HepG2 (cell line): Measurements from ENCODE around the gene HDLBP. TPM values are rescaled to one million over a fixed set of nuclear protein-coding genes. Genes with fewer than 3 reads are reported as not detected.

Source experiments
- ATAC-seq: fragments of 200-7000 bp; cut with Tn5 transposase; 3 replicates; pipeline ENCODE4 v1.9.1; 2020; ENCODE audit warnings: mild to moderate bottlenecking, moderate library complexity
- BruUV-seq: library from RNA; stranded (reverse); fragments of 400-500 nt; replicated peaks from 2 replicates; lab custom pipeline; 2021; lab: Mats Ljungman, UMichigan
- CTCF ChIA-PET: fragments of 300-600 bp; formaldehyde crosslinking; extraction: SDS; loops from one replicate; lab custom pipeline; 2021; ENCODE audit warnings: low total read pairs, inconsistent platforms, low intra/inter-chr PET ratio; lab: Yijun Ruan, JAX
- POLR2A ChIA-PET: fragments of 350-600 bp; sonication (Branson Sonifier 250); formaldehyde crosslinking; loops from one replicate; lab custom pipeline; 2020; ENCODE audit warnings: antibody characterized with exemption, inconsistent platforms; lab: Yijun Ruan, JAX
- DNase-seq: peaks from one replicate; pipeline ENCODE4 v3.0.0-alpha.2; 2015; ENCODE audit warnings: low spot score
- FAIRE-seq: peaks from 3 replicates; lab custom pipeline; 2011; peaks lifted over from hg19 to GRCh38; lab: Jason Lieb, UNC
- H2AFZ ChIP-seq: one replicate; pipeline ENCODE4 v1.6.1; 2011; ENCODE audit warnings: low read length, inconsistent platforms
- H3K27ac ChIP-seq: fragments of 300-600 bp; 3 replicates; pipeline ENCODE4 v1.8.0; 2011; ENCODE audit warnings: mixed run types, mild to moderate bottlenecking, mixed read lengths, low read length, inconsistent platforms; ENCODE audit not compliant: insufficient read depth; ENCODE audit errors: extremely low read length
- H3K27me3 ChIP-seq, 2 experiments: fragments of 200-600 bp in 1 of 2; 2 replicates in 1 of 2; 3 replicates in 1 of 2; pipeline versions ENCODE4 v1.6.0 to v1.8.0; 2011; ENCODE audit warnings: low read length in 2 of 2, mild to moderate bottlenecking in 2 of 2, moderate library complexity in 2 of 2, inconsistent platforms in 1 of 2; ENCODE audit not compliant: insufficient read depth in 2 of 2, control insufficient read depth in 1 of 2
- H3K36me3 ChIP-seq, 2 experiments: fragments of 200-600 bp in 1 of 2; replicated peaks in 1 of 2; 2 replicates in 1 of 2; 3 replicates in 1 of 2; pipeline versions ENCODE4 v1.5.1 to v1.8.0; 2011; ENCODE audit warnings: low read length in 2 of 2, inconsistent platforms in 1 of 2; ENCODE audit not compliant: insufficient read depth in 2 of 2, control insufficient read depth in 1 of 2
- H3K4me1 ChIP-seq: 2 replicates; pipeline ENCODE4 v1.5.1; 2012; ENCODE audit warnings: low read length, inconsistent platforms; ENCODE audit not compliant: insufficient read depth
- H3K4me2 ChIP-seq: 2 replicates; pipeline ENCODE4 v1.6.0; 2011; ENCODE audit warnings: low read depth, low read length, inconsistent platforms
- H3K4me3 ChIP-seq, 3 experiments: fragments of 200-600 bp in 1 of 3; sonication (generic), shearing (Covaris generic) in 1 of 3; replicated peaks in 1 of 3; 2 replicates each; pipeline ENCODE4 v1.5.1; 2011 to 2016; ENCODE audit warnings: low read length in 3 of 3, inconsistent platforms in 2 of 3, low read depth in 2 of 3, mild to moderate bottlenecking in 2 of 3, control low read depth in 1 of 3, mixed read lengths in 1 of 3; ENCODE audit not compliant: insufficient read depth in 1 of 3
- H3K79me2 ChIP-seq: one replicate; pipeline ENCODE4 v1.6.1; 2011; ENCODE audit warnings: low read length, inconsistent platforms; ENCODE audit not compliant: insufficient read depth
- H3K9ac ChIP-seq: 2 replicates; pipeline ENCODE4 v1.6.0; 2011; ENCODE audit warnings: mild to moderate bottlenecking, low read depth, low read length, inconsistent platforms; ENCODE audit not compliant: insufficient read depth
- H3K9me3 ChIP-seq: 2 replicates; pipeline ENCODE4 v1.5.1; 2012; ENCODE audit warnings: mild to moderate bottlenecking, low read length
- H4K20me1 ChIP-seq: 2 replicates; pipeline ENCODE4 v1.6.0; 2011; ENCODE audit warnings: inconsistent platforms, mild to moderate bottlenecking, low read length, moderate library complexity; ENCODE audit not compliant: insufficient read depth
- CBX1 ChIP-seq: IDR thresholded peaks from one replicate; pipeline ENCODE4 v1.6.1; 2016; ENCODE audit warnings: antibody characterized with exemption, low read depth
- RARG ChIP-seq: sonication (generic); formaldehyde crosslinking; IDR thresholded peaks from 2 replicates; pipeline ENCODE4 v1.4.0; 2020; ENCODE audit warnings: low read depth, mild to moderate bottlenecking, missing genetic modification reagents
- RNF2 ChIP-seq: fragments of 450-650 bp; conservative IDR thresholded peaks from 2 replicates; pipeline ENCODE4 v1.6.1; 2016; ENCODE audit warnings: low read depth
- SMC3 ChIP-seq: IDR thresholded peaks from 2 replicates; pipeline ENCODE4 v1.6.1; 2011; ENCODE audit warnings: low read length, improper control_type of control experiment
- SP1 ChIP-seq, 2 experiments: fragments of 450-650 bp in 1 of 2; sonication (generic) in 1 of 2; formaldehyde crosslinking in 1 of 2; IDR thresholded peaks; 2 replicates each; pipeline versions ENCODE4 v1.4.0 to v1.6.1; 2016 to 2020; ENCODE audit warnings: missing genetic modification reagents in 1 of 2
- ZBTB49 ChIP-seq: sonication (generic); formaldehyde crosslinking; IDR thresholded peaks from 2 replicates; pipeline ENCODE4 v1.4.0; 2020; ENCODE audit warnings: missing genetic modification reagents, borderline replicate concordance
- ZNF101 ChIP-seq: sonication (generic); formaldehyde crosslinking; IDR thresholded peaks from 2 replicates; pipeline ENCODE4 v1.4.0; 2020; ENCODE audit warnings: mild to moderate bottlenecking, low read depth, missing genetic modification reagents, borderline replicate concordance
- ZNF20 ChIP-seq: sonication (generic); formaldehyde crosslinking; IDR thresholded peaks from 2 replicates; pipeline ENCODE4 v1.4.0; 2020; ENCODE audit warnings: mild to moderate bottlenecking, moderate library complexity, missing genetic modification reagents
- whole genome bisulfite sequencing: methylation state at CpG from one replicate; pipeline ENCODE4 v1.1.6; 2017; ENCODE audit warnings: low lambda C conversion rate; 5-methylcytosine and 5-hydroxymethylcytosine counted together
- in situ Hi-C: cut with HindIII; loops from 2 replicates; pipeline ENCODE4 v1.10.0; 2017; ENCODE audit warnings: low pct_unique_long_range_greater_than_20kb; ENCODE audit not compliant: extremely low pct_ligation_motif_present
- intact Hi-C: fragments of 100-400 bp; cut with micrococcal nuclease; formaldehyde crosslinking; loops from one replicate; pipeline ENCODE4 v1.10.0; 2022; ENCODE audit not compliant: unreplicated experiment
- polyA plus RNA-seq, 8 experiments: library from polyadenylated mRNA; depleted of rRNA in 3 of 8; stranded (reverse) in 7 of 8; unstranded in 1 of 8; fragments of >200 nt; fragmentation: Illumina TruSeq in 4 of 8; extraction: Trizol in 4 of 8; gene quantifications; 2 replicates each; pipeline versions ENCODE4 v1.2.1 to v1.2.3, GENCODE V29; 2011 to 2016; ENCODE audit warnings: low read depth in 4 of 8, missing spikeins in 1 of 8, mixed read lengths in 1 of 8; ENCODE audit not compliant: insufficient read depth in 1 of 8
- total RNA-seq, 5 experiments: library from RNA; depleted of rRNA; stranded (reverse); fragments of >200 nt; fragmentation: Illumina TruSeq; extraction: Trizol; gene quantifications; 2 replicates each; pipeline ENCODE4 v1.2.3, GENCODE V29; 2016; ENCODE audit warnings: low read depth in 1 of 5
- TF ChIP-seq, protein P1 (sequence below): sonication (generic); formaldehyde crosslinking; conservative IDR thresholded peaks from 2 replicates; pipeline ENCODE4 v1.4.0; 2020; ENCODE audit warnings: missing genetic modification reagents

HDLBP gene
- total and polyA plus RNA-seq, 2 of the 13 experiments (the other 11 are each of a cell fraction or from before 2014, with no cell fraction given): 464 to 707 TPM

DNA sequence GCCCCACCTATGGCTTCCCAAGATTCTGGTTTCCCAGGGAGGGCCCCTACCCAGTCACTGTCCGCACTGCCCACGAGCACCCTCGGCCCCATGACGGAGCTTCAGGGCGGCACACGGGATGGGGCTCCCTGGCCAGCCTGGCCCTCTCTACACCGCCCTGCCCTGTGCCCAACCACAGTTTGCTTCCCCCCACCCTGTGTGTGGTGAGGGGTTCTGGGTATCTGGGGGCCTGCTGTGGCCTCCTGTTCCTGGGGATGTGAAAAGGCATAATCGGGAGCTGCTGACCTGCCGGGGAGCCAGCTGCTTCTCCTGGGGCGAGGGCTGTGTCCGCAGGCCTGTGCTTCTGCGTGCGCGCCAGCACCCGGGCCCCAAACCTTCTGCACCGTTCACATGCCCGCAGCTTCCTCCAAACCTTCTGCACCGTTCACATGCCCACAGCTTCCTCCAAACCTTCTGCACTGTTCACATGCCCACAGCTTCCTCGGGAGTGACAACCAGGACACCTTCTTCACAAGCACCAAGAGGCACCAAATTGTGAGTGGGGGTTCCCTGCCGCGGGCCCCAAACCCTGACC lies 114.6 kb downstream of the HDLBP start:
- WGBS: 68% methylated on average over 19 of the region's 21 CpGs
- BruUV-seq: no TSS peak
- Histone ChIP-seq H3K36me3 (no peaks in the 10 kb centered on the region), H3K4me2 (no peak overlapping the region), H3K27me3 (peaks cover 17 to 66% of the 10 kb centered on the region in 2 experiments), H3K4me1 (peaks cover 21% of the 10 kb centered on the region), H3K4me3 (no peak overlapping the region), H3K9ac (no peak overlapping the region), H3K9me3 (no peaks in the 10 kb centered on the region), H2AFZ (no peak overlapping the region), H3K79me2 (no peaks in the 10 kb centered on the region), H3K27ac (no peak overlapping the region), H4K20me1 (no peaks in the 10 kb centered on the region)
- ATAC-seq (no peak), FAIRE-seq (no peak), DNase-seq (no peak)
- intact Hi-C loops: no loop called here
- TF ChIP-seq, protein P1, sequence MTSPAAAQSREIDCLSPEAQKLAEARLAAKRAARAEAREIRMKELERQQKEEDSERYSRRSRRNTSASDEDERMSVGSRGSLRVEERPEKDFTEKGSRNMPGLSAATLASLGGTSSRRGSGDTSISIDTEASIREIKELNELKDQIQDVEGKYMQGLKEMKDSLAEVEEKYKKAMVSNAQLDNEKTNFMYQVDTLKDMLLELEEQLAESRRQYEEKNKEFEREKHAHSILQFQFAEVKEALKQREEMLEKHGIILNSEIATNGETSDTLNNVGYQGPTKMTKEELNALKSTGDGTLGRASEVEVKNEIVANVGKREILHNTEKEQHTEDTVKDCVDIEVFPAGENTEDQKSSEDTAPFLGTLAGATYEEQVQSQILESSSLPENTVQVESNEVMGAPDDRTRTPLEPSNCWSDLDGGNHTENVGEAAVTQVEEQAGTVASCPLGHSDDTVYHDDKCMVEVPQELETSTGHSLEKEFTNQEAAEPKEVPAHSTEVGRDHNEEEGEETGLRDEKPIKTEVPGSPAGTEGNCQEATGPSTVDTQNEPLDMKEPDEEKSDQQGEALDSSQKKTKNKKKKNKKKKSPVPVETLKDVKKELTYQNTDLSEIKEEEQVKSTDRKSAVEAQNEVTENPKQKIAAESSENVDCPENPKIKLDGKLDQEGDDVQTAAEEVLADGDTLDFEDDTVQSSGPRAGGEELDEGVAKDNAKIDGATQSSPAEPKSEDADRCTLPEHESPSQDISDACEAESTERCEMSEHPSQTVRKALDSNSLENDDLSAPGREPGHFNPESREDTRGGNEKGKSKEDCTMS (CRISPR knock-in tag): no peak
- TF ChIP-seq ZNF101 (CRISPR knock-in tag) (no peak), SMC3 (no peak), SP1 (IDR thresholded peaks at IDR 0.05) (no peak), SP1 (CRISPR knock-in tag; IDR thresholded peaks at IDR 0.05) (no peak), ZBTB49 (CRISPR knock-in tag) (no peak), RNF2 (no peak), ZNF20 (CRISPR knock-in tag) (no peak), RARG (CRISPR knock-in tag) (no peak), CBX1 (no peak)
- ChIA-PET POLR2A (interaction anchor here (1.3 kb wide), 1 partner anchor 16 kb away, joined by 6 read pairs; no protein-coding TSS in a partner anchor), CTCF (no interaction called here)
- in situ Hi-C loops: loop anchor here (25.0 kb wide), 1 partner anchor 639 kb away; the partner anchor contains the start of genes ANKMY1, DUSP28 and RNPEPL1
